HT1080 (cell line): ENCODE data around the gene TMX1. TPM values are rescaled to one million over a fixed set of nuclear protein-coding genes. Genes with fewer than 3 reads are reported as not detected.

ENCODE experiments used
- DNase-seq: peaks from one replicate; pipeline ENCODE4 v3.0.0-alpha.2; 2015; ENCODE audit warnings: low read depth
- small RNA-seq: library from RNA; depleted of rRNA; stranded (forward); fragments of <200 nt; gene quantifications from one replicate; pipeline ENCODE3, GENCODE V24; 2014
- total RNA-seq: library from RNA; depleted of rRNA; stranded (reverse); fragments of >200 nt; shearing (Covaris generic); gene quantifications from 2 replicates; pipeline ENCODE4 v1.2.3, GENCODE V29; 2014; rRNA removed

Gene TMX1
- total RNA-seq, 1 experiment from 2014 or later = 62.8 TPM

GRCh38 chr14:51293149-51293911 lies 53.3 kb downstream of the TMX1 start:
- DNase-seq = no peak

GRCh38 chr14:51293912-51294389 lies 53.9 kb downstream of the TMX1 start:
- no peak for DNase-seq

DNA sequence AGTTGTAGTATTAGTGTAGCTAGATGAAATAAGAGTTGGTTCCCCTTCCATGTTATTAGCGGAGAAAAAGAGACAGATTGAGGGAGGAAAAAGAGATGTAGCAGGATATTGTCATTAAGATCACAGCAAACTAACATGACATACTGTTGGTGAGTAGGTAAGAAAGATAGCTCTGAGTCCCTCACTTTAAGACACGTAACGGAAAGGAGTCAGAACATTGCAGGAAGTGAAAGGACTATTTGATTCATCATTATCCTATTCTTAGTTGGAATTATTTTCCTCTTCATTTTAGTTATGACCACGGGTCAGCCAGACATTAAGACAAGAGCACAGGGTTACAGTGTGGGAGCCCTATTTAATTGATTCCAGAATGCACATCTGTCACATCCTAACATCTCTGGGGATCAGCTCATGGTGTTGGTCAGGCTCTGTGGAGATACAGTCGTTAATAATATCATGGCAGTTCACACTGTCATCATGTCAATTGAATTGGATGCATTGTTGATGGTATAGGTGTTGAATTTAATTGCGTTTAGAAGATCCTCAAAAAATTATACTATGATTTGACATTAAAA lies 55.0 kb downstream of the TMX1 start:
- DNase-seq = no peak

GRCh38 chr14:51295646-51296263 lies 55.7 kb downstream of the TMX1 start:
- DNase-seq = peak; percentile 23

GRCh38 chr14:51297066-51297465 lies 57.0 kb downstream of the TMX1 start:
- DNase-seq = no peak

- peak; percentile 74 for DNase-seq
Measured at GRCh38 chr14:51298895-51299294, 58.8 kb downstream of the TMX1 start.

DNA sequence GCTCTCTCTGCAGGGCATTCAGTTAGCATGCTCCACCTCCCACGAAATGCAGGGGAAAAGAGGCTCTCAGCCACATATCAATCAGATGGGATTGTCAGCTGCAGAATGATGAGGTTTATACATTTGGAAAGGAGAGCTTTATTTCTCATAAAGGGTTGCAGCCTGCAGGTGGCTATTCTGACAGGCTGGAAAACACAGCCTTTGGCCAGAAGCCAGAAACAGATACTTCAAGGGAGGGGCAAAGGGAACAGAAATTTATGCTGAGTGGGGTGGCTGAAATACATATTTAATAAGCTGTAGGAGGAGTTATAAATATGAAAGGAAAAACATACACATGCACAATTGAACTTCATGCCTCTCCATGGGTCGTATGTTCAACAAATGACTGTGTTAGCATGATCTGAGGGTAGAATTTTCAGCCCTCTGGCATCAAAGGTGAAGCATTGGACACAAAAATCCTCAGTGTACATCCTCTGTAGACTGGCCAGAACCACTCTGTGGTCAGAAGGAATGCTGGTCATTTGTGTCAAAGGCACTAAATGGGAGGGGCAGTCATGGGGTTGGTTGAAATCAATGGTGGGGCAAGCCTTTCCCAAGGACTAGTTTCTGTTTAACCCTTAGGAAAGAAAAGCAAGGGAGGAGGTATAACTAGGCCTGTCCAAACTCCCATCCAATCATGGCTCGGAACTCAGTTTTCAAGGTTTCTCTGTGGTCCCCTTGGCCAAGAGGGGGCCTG lies 62.4 kb downstream of the TMX1 start:
- no peak for DNase-seq

GRCh38 chr14:51304438-51304837 lies 64.4 kb downstream of the TMX1 start:
- peak; percentile 83 for DNase-seq

DNA sequence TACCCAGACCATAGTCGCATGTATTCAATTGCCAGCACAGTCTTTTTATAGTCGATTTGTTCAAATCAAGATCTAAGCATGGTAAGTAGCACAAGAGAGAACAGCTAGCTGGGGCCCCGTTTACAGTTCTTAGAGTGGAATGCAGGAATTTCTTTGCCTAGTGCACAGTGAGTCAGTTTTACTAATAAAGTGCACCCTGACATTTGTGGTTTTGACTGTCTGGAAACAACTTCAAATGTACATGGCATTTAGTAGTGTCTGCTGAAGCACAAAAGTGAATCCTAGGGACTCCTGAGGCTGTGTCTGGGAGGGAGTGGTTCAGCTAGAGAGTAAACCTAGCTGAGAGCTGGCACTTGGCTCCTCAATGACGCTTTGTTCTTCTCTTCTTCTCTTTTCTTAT lies 64.9 kb downstream of the TMX1 start:
- DNase-seq = peak; percentile 94

DNA sequence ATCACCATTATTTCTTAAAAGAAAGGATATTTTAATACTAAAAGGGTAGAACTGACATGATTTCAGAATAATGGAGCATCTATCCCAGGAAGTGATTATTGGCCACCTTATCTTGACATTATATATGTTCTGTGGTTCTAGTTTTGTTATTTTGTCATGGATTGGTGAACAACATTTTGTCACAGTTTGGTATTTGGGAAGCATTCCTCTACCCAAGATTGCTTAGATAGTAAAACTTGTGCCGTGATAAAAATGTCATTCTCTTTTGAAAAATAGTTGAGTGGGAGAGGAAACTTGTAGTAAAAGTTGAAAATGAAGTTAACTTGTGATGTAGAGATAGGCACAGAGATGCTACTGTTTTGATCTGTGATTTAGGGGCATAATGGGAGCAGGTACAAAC lies 65.7 kb downstream of the TMX1 start:
- DNase-seq = no peak

Small RNA genes lying within 50 kb of the gene (small RNA-seq; reads per million reads assigned to genes)
- gene RF00019 (not detected), gene RF00156 (not detected)

Other genes with a start within 250 kb of the TMX1 start
- 0.53 and 1.8 TPM in 2 replicates for gene TRIM9, start 145.1 kb upstream of the TMX1 start, total RNA-seq